ENCODE measurements around the gene MRPS5.

- TF ChIP-seq CTCF (conservative IDR thresholded peaks at IDR 0.05; ENCODE audit: low read length) (no peak), EZH2phosphoT487 (IDR thresholded peaks at IDR 0.05; ENCODE audit: borderline replicate concordance) (no peak)
Measured at GRCh38 chr2:95055262-95055661, 66.3 kb downstream of the MRPS5 start.
